ENCODE results near the gene ITPKA. TPM values are rescaled to one million over a fixed set of nuclear protein-coding genes. Genes with fewer than 3 reads are reported as not detected.
A peak's percentile ranks its signal among the peaks of the same experiment; 100 is the strongest.

Gene ITPKA
- total RNA-seq, 1 donor from 2014 or later, result 0.31 TPM

DNA sequence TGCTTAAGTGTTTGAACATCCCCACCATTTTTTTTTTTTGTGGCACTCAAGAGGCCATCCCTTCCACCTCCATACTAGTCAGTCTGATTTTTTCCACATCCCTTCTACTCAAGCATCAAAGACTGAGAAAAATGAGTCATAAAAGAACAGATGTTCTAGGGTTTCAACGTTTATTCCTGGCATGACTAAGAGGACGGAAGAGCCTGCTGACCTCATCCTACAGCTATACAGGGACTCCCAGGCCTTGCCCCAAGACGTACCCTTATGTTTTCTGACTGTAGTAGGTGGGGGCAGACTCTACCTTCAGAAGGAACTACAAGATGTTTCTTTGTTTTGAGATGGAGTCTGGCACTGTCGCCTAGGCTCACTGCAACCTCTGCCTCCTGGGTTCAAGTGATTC lies 3.3 kb upstream of the ITPKA start:
- no peak for DNase-seq

DNA sequence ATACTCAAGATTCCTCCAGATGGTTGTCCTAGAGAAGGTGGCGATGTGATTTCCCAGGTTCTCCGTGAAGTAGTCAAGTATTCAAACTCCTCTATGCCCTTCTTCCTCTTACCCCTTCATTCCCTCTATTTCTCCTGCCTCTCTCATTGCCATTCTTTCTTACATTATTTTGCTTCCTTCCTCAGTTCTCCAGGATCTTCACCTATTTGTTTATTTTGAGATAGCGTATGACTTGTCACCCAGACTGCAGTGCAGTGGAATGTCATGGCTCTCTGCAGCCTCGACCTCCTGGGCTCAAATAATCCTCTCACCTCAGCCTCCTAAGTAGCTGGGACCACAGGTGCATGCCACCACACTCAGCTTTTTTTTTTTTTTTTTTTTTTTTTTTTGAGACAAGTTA lies 1.8 kb upstream of the ITPKA start:
- DNase-seq, result no peak

DNA sequence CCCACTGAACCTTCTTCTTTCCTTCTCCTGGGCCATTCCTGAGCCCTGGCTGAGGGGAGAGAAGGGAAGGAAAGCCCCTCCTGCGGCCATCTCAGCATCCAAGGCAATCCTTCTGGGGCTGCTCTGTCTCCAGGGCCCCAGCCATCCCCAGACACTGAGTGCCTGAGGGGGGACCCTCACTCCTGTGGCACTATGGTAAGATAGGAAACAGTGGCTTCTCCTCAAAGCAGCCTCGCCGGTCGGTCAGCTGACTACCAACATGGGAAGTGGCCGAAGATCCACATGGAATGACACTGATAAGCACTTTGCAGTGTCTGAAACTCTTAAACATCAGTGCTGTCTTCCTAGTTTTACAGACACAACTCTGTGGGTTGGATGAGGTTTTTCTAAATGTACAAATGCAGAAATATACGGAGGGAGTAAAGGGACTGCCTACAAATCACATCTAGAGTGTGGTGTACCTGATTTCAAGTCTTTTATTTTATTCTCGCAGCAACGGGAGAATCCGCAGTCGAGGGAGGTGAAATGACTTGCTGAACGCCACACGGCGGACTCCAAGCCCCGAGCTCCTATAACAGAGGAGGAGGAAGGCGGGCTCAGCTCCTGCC lies 973 bp upstream of the ITPKA start:
- DNase-seq, result no peak

DNA sequence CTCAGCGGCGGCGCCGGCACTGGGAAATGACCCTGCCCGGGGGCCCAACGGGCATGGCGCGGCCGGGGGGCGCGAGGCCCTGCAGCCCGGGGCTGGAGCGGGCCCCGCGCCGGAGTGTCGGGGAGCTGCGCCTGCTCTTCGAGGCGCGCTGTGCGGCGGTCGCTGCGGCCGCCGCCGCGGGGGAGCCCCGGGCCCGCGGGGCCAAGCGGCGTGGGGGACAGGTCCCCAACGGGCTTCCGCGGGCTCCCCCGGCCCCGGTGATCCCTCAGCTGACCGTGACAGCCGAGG lies 172 bp downstream of the ITPKA start:
- no peak for DNase-seq

DNA sequence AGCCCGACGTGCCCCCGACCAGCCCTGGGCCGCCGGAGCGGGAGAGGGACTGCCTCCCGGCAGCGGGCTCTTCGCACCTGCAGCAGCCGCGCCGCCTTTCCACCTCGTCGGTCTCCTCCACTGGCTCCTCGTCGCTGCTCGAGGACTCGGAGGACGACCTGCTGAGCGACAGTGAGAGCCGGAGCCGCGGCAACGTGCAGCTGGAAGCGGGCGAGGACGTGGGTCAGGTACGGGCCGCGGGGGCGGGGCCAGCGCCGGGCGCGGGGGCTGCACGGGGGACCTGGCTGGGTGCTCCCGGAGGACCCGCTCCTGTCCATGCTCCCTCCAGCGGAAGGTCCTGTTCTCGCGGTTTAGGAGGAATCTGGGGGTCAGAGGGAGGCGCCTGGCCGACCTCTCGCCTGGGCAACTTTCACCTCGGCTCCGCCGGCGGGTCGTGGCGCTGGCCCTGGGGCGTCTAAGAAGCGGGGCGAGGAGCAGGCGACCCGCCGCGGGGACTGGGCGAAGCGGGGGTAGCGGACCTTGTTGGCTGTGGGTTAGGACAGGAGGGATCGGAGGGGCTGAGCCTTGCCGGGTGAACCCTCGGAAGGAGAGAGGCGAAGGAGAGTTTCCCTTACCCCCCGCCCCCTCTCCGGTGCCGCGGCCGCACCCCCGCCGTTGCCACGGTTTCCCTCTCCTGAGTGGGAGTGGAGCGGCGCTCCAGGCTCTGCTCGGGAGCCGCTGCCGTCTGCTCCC lies 682 bp downstream of the ITPKA start:
- DNase-seq, result no peak

DNA sequence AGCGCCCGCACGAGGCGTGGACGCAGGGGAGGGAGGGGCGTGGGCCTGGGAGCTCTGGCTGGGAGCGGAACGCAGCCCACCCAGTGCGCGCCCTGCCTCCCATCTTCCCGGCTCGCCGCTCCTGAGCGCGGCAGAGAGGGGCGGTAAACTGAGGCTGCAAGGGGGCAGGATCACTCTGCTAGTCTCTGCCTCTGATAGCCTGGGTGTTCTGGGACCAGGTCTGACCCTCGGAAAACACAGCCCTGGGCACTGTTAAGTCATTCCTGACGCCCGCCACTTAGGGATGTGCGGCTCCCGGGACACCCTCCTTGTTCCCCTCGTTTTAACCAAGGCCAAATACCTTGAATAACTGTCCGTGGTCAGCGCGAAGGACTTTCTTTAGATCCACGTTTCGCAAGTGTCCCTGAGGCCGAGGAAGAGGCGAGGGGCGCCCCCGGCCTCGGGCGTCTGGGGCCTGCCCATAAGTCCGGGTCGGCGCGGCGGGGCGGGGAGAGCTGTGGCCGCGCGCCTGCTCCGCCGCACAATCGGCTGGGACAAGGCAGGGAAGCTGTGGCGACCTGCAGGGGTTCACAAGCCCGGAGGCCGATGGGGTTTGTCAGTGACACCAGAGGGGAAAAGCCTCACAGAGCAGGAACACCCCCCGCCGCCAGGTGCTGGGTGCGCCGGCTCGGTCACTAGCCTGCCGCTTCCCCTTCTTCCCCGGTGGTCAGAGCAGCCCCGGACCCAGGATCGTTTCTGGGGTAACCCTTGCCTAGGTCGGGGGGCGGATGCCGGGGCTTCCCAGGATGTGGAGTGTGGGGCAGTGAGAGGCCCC lies 1.5 kb downstream of the ITPKA start:
- DNase-seq, result no peak

DNA sequence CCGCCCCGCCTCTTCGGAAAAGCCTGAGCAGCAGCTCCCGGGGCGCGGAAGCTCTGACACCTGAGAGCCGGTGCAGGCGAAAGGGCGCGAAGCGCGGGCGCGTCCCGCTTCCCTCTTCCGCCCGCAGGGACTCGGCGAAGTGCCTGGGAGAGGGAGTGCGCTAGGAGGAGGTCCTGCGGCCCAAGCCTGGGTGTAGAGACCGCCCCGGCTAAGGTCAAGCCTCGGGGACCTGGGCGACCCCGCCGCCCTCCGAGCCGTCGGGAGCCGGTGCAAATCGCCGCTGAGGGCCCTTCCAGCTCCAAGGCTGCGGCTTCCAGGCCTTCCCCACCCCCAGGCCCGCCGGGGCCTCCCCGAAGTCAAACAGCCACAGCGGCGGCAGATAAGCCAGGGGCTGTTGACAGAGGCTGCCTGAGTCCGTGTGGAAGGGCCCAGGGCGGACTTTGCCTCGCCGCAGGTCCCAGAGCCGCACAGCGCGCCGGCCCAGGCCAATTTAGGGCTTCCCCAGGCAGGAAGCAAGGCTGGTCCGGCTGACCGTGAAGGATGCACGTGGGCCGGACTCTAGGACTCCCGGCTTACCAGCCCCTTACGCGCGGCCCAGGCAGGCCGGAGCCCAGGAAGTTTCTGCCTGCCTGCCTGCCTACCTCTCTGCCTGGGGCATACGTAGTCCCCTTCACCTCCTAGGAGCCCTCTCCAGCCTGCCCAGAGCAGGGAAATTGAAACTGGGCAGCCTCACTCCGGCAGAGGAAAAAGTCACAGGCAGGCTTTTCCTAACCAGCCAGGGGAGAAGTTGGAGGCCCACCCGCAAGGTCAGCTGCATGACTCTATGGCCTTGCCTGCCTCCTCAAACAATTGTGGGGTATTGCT lies 2.3 kb downstream of the ITPKA start:
- no peak for DNase-seq

DNA sequence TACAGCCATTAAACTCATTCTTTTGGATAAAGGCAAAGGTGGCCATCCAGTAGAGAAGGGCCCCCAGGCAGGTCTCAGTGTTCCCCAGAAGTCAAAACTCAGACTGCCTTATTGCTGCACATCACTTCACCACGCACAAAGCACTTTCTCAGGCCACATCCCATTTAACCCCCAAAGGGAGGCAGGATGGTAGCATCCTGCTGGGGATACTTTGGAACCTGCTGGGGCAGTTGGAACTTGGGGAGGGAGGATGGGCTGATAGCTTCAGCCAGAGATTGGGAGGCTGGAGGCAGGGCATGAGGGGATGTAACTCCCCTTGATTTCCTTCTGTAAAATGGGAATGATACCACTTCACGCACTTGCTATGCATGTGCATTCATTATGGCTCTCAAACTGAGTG lies 5.0 kb downstream of the ITPKA start:
- no peak for DNase-seq

DNA sequence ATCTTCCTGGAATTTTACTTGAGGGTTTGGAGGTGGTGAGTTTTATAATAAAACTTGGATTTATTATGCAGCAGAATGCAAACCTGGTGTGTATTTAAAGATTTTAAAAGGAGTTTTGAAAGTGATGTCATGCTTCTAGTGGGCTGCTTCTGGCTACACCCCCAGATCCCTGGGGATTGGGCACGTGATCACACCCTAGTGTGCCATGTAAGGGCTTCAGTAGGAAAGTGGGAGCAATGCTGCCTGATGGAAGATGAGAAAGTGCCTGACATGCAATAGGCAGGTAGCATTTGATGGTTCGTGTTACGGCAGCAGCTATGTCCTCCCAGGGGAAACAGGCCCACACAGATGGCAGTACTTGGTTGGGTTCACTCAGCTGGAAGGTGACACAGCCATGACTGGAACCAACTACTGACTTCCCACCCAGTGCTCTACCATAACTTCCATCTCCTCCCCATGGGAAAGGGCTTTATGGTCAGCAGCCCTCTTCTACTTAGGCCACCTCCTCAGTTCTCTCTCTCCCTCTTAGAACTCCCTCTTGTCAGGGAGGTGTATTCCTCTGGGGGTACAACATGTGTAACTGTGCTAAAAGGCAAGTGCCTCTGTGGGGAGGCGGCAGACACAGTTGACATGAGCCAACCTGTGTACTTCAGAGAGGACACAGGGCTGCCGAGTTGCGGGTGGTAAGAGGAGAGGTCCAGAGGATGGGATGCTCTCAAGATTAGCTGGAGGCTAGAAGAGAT lies 5.6 kb downstream of the ITPKA start:
- DNase-seq, result peak; percentile 47

DNA sequence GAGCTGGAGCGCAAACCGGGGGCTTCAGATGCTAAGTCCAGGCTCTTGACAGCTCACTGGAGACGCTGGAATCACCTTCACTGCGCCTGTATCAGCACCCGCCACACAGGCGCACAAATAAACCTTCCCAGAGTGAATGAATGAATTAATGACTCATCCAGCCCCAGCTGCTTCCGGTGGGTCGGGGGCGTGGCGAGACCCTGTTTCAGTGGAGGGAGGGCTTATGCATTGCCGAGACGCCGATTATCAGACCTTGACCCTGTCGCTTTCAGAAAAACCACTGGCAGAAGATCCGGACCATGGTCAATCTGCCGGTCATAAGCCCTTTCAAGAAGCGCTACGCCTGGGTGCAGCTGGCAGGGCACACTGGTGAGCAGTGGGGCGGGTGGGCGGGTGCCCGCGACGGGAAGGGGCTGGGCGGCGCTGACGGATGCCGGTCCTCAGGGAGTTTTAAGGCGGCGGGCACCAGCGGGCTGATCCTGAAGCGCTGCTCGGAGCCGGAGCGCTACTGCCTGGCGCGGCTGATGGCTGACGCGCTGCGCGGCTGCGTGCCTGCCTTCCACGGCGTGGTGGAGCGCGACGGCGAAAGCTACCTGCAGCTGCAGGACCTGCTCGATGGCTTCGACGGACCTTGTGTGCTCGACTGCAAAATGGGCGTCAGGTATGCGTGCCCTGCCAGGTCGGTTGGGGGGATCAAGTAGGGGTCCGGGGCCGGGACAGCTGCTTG lies 7.7 kb downstream of the ITPKA start:
- DNase-seq, result no peak

DNA sequence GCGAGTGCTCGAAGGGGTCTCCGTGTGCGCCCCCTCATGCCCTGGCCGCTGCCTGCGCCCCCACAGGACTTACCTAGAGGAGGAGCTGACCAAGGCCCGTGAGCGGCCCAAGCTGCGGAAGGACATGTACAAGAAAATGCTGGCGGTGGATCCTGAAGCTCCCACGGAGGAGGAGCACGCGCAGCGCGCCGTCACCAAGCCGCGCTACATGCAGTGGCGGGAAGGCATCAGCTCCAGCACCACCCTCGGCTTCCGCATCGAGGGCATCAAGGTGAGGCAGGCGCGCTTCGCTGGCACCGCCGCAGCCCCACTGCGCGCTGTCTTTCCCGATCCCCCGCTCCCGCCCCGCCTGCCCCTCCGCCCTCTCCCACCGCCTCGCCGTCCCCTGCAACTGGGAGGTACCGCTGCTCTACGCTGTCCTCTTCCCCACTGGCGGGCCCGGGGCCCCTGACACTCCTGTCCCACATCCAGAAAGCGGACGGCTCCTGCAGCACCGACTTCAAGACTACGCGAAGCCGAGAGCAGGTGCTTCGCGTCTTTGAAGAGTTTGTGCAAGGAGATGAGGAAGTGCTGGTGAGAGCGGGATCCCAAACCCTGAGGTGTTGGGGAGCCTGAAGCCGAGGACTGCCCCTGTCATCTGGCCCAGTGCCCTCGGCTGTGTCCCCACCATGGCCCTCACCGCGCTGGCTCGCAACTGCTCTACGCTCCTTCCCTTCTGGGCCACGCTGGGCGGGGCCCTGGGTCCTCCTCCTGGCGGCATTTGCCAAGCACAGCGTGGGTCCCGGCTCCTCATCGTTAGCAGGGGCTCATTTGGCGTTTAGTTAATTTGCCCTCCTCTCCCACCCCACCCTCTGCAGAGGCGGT lies 8.5 kb downstream of the ITPKA start:
- no peak for DNase-seq

DNA sequence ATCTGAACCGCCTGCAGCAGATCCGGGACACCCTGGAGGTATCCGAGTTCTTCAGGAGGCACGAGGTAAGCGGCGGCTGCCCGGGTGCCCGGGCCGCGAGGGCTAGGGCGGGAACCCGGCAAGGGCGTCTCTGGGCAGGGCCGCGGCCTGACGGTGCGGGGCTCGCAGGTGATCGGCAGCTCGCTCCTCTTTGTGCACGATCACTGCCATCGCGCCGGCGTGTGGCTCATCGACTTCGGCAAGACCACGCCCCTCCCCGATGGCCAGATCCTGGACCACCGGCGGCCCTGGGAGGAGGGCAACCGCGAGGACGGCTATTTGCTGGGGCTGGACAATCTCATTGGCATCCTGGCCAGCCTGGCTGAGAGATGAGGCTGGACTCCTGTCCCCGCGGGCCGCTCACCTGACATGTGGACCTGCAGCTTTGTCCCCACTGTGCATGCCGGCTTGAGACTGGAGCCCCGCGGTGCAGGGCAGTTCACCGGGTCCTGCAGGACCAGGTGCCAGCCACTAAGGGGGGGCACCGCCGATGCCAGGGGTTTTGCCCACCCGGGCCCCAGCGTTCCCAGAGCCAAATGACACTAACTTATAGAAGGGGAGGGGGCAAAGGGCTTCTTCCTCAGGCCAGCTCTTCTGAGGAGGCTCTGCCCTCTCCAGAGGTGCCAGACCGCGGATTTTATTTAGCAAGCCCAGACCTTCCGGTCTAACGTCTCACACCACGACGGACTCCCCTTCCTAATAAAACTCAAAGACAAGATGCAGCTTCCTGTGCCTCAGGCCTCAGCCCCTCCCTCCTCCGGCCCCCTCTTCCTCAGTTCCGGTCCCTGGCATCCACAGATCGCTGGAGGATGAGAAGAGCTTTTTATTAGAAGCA lies 9.4 kb downstream of the ITPKA start:
- no peak for DNase-seq

DNA sequence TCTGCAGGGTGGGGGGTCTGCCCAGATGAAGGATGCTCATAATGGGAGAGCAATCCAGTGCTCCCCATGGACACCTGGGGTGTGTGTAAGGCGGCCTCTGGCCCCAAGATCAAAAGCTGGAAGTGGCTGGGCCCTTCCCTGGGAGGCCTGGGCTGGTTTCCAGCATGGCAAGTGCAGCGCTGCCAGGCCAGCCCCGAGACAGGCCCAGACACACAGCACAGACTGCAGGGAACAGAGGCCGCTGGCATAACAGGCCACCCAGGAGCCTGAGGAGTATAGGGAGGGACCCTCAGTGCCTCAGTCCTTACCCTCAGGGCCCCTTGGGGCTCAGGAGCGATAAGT lies 10.0 kb downstream of the ITPKA start:
- DNase-seq, result no peak

DNA sequence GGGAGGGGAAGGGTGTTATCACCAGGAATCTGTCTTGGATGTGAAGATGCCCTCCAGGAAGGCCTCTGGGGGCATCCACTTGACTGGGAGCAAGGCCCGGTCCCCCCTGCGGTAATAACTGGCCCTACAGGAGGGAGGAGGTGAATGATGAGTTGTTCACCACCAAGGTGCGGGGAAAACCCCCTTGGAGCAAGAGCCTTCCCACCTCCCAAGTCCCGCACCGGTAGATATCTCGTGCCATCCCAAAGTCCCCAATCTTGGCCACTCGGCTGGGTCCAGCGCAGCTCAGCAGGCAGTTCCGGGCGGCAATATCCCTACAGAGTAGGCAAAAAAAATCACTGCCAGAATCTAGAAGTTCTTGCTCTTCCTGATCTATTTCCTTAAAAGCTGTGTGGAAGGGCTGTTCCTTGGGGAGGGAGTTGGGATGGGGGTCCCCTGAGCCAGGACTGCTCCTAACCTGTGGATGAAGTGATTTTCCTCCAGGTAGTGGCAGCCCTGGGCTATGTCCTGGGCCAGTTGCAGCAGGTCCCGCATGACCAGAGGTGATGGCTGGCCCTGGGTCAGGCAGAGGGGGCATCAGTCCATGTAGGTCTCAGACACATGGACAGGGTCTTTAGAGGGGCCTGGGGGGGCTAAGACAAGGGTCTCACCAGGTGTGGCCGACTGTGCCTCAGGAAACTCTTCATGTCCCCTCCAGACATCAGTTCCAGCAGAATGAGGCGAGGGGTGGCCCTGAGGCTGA lies 11.2 kb downstream of the ITPKA start:
- no peak for DNase-seq

DNA sequence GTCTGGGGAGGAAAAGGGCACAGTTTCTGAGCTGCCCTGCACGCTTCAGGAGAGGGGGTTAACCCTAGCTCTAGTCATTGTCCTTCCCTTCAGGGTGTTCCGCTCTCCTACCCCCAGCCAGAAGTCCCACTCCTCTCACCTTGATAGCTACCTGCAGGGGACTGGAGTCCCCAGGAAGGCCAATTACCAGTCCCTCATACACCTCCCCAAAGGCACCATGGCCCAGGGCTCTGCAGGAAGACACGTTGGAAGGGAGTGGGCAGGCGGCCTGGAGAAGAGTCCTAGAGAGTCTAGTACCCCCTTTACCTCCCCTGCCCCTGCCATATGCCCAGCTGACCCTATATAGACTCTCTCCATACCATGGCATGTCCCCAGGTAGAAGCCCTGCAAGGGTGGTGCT lies 12.1 kb downstream of the ITPKA start:
- no peak for DNase-seq

DNA sequence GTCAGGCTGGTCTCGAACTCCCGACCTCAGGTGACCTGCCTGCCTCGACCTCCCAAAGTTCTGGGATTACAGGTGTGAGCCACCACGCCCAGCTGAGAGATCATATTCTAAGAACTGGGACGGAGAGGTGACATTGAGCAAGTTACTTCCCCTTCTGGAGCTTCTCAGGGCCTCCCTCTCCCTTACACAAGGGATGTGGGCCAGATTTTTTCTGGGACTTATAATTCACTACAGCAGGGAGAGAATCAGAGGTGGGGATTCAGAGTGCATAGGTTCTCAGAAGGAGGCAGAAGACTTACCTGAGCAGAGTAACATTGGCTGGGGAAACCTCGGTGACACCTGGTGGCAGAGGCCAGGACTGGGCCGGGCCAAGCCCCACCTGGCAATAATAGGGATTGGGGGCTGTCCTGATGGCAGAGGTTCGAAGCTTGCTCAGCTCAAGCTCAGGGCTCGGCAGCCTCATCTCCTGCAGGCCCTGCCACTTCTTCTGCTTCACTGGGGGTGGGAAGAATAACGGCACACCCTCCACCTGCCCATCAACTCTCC lies 13.2 kb downstream of the ITPKA start:
- DNase-seq, result no peak

DNA sequence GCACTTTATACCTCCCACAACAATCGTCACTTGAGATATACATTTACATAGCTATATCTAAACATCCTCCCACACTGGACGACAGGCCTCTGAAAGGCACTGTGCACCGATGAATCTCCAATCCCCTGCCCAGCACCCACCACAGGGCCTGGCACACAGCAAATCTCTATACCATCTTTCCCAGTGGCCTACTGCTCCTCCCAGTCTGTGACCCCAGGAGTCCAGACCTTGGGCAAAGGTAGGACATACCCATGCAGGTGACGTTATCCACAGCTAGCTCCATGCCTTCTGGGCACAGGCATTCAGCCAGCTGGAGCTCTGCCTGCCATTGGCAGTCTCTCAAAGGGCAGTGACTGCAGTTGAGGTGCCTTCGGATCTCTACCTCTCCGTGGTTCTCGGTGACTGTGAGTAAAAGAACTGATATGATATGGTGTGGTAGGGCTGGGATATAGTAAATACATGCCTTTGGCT lies 14.2 kb downstream of the ITPKA start:
- no peak for DNase-seq

DNA sequence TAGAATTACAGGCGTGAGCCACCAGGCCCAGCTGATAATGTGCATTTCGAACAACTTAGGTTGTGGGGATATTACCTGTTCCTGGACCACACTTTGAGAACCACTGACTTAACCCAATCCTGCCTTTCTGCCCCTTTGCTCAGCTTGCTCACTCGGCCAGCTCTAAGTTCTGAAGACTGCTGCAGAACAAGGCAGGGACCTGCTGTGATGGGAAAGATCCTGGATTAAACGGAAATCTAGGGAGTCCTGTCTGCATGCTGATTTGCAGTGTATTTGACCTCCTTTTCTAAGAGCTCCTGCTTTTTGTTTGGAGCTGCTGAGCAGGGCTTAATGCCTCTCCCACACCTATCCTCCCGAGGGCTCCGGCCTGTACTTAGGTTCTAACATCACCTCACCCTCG lies 17.1 kb downstream of the ITPKA start:
- no peak for DNase-seq

All from occipital lobe (tissue), 2 donors.